HCT116 (cell line): ENCODE measurements around the gene CRB3. TPM values are rescaled to one million over a fixed set of nuclear protein-coding genes. Genes with fewer than 3 reads are reported as not detected.

ENCODE experiments used
- ATAC-seq: fragments of 200-7000 bp; cut with Tn5 transposase; 2 replicates; pipeline ENCODE4 v1.9.1; 2020; ENCODE audit warnings: mild to moderate bottlenecking, moderate library complexity
- BruUV-seq: library from RNA; stranded (reverse); fragments of 400-500 nt; replicated peaks from 2 replicates; lab custom pipeline; 2021; lab: Mats Ljungman, UMichigan
- CTCF ChIA-PET: fragments of 300-600 bp; sonication (Branson Sonifier 250); formaldehyde crosslinking; loops from one replicate; lab custom pipeline; 2021; ENCODE audit warnings: antibody characterized with exemption; lab: Charles Lee
- POLR2A ChIA-PET: fragments of 300-600, 350-600 bp; sonication (Branson Sonifier 250); formaldehyde crosslinking; loops from one replicate; lab custom pipeline; 2021; ENCODE audit warnings: antibody characterized with exemption; lab: Charles Lee
- RAD21 ChIA-PET, 2 experiments: fragments of 300-600 bp; sonication (Branson Sonifier 250); formaldehyde crosslinking; loops; one replicate each; lab custom pipeline; 2023; ENCODE audit warnings: low total read pairs in 2 of 2; ENCODE audit not compliant: uncharacterized antibody in 2 of 2, unreplicated experiment in 2 of 2, low non-redundant PET in 1 of 2; lab: Charles Lee
- DNase-seq: peaks from one replicate; pipeline ENCODE4 v3.0.0-alpha.2; 2010; ENCODE audit warnings: low read depth, low spot score
- H2AFZ ChIP-seq: fragments of 200-600 bp; shearing (Covaris generic), sonication (generic); 2 replicates; pipeline ENCODE4 v1.6.1; 2017; ENCODE audit warnings: low read depth, mixed run types, mixed read lengths, antibody characterized with exemption, low read length; ENCODE audit not compliant: poor library complexity, severe bottlenecking
- H3K27ac ChIP-seq: 2 replicates; pipeline ENCODE4 v1.5.1; 2012; ENCODE audit warnings: low read depth, low read length
- H3K27me3 ChIP-seq: fragments of 200-600 bp; sonication (generic); 2 replicates; pipeline ENCODE4 v1.6.1; 2016; ENCODE audit warnings: mixed run types, low read length, mixed read lengths; ENCODE audit not compliant: insufficient read depth
- H3K36me3 ChIP-seq, 2 experiments: fragments of 200-500 bp in 1 of 2; fragments of 200-600 bp in 1 of 2; sonication (Bioruptor generic) in 1 of 2; sonication (generic) in 1 of 2; 2 replicates each; pipeline versions ENCODE4 v1.5.1 to v1.6.1; 2014 to 2016; ENCODE audit warnings: low read length in 2 of 2, inconsistent platforms in 1 of 2, mixed read lengths in 1 of 2, mixed run types in 1 of 2; ENCODE audit not compliant: insufficient read depth in 2 of 2, control insufficient read depth in 1 of 2
- H3K4me1 ChIP-seq, 2 experiments: fragments of 200-600 bp in 1 of 2; sonication (generic) in 1 of 2; 2 replicates each; pipeline versions ENCODE4 v1.5.1 to v1.6.1; 2012 to 2017; ENCODE audit warnings: low read length in 2 of 2, inconsistent platforms in 1 of 2, mild to moderate bottlenecking in 1 of 2, mixed read lengths in 1 of 2, mixed run types in 1 of 2, moderate library complexity in 1 of 2; ENCODE audit not compliant: insufficient read depth in 2 of 2, control insufficient read depth in 1 of 2
- H3K4me2 ChIP-seq: fragments of 200-600 bp; sonication (generic); 2 replicates; pipeline ENCODE4 v1.6.1; 2017; ENCODE audit warnings: mixed run types, low read length, mixed read lengths
- H3K4me3 ChIP-seq, 2 experiments: fragments of 200-600 bp in 1 of 2; sonication (generic) in 1 of 2; replicated peaks in 1 of 2; 2 replicates each; pipeline ENCODE4 v1.5.1; 2011 to 2016; ENCODE audit warnings: low read length in 2 of 2, control low read depth in 1 of 2, low read depth in 1 of 2, mild to moderate bottlenecking in 1 of 2, mixed read lengths in 1 of 2, mixed run types in 1 of 2
- H3K79me2 ChIP-seq: fragments of 200-600 bp; sonication (generic); 2 replicates; pipeline ENCODE4 v1.6.1; 2017; ENCODE audit warnings: mild to moderate bottlenecking, mixed run types, low read length, moderate library complexity, mixed read lengths; ENCODE audit not compliant: insufficient read depth
- H3K9ac ChIP-seq: fragments of 200-600 bp; sonication (generic); 2 replicates; pipeline ENCODE4 v1.6.1; 2016; ENCODE audit warnings: low read length, mixed read lengths
- H3K9me2 ChIP-seq: fragments of 200-600 bp; sonication (generic), shearing (Covaris generic); 2 replicates; pipeline ENCODE4 v1.6.1; 2017; ENCODE audit warnings: mixed run types, mild to moderate bottlenecking, moderate library complexity; ENCODE audit not compliant: insufficient read depth
- H3K9me3 ChIP-seq, 2 experiments: fragments of 200-500 bp in 1 of 2; fragments of 200-600 bp in 1 of 2; sonication (Bioruptor generic) in 1 of 2; sonication (generic) in 1 of 2; 2 replicates each; pipeline ENCODE4 v1.6.1; 2014 to 2017; ENCODE audit warnings: low read length in 2 of 2, mixed read lengths in 2 of 2, inconsistent platforms in 1 of 2, low read depth in 1 of 2, mild to moderate bottlenecking in 1 of 2, mixed run types in 1 of 2, moderate library complexity in 1 of 2; ENCODE audit not compliant: control insufficient read depth in 1 of 2, insufficient read depth in 1 of 2
- H4K20me1 ChIP-seq: fragments of 200-600 bp; sonication (generic), shearing (Covaris generic); 2 replicates; pipeline ENCODE4 v1.6.1; 2017; ENCODE audit warnings: mixed run types, mild to moderate bottlenecking, moderate library complexity; ENCODE audit not compliant: insufficient read depth
- CTCF ChIP-seq, 3 experiments: fragments of 200-600 bp in 1 of 3; sonication (generic) in 1 of 3; IDR thresholded peaks in 2 of 3; conservative IDR thresholded peaks in 1 of 3; 2 replicates each; pipeline ENCODE4 v1.5.1; 2012 to 2017; ENCODE audit warnings: low read depth in 2 of 3, low read length in 2 of 3, antibody characterized with exemption in 1 of 3, borderline replicate concordance in 1 of 3, control low read depth in 1 of 3, mild to moderate bottlenecking in 1 of 3, mixed read lengths in 1 of 3, mixed run types in 1 of 3, moderate library complexity in 1 of 3; ENCODE audit not compliant: insufficient read depth in 1 of 3
- EZH2phosphoT487 ChIP-seq: fragments of 200-600 bp; IDR thresholded peaks from 2 replicates; pipeline ENCODE4 v1.6.1; 2018; ENCODE audit warnings: antibody characterized with exemption, borderline replicate concordance
- JUND ChIP-seq: IDR thresholded peaks from 2 replicates; pipeline ENCODE4 v1.6.1; 2012
- POLR2A ChIP-seq: IDR thresholded peaks from 2 replicates; pipeline ENCODE4 v1.7.0; 2011; ENCODE audit warnings: borderline replicate concordance; ENCODE audit not compliant: insufficient read depth, insufficient read length; ENCODE audit errors: extremely low read depth
- RAD21 ChIP-seq: IDR thresholded peaks from 2 replicates; pipeline ENCODE4 v1.6.1; 2012; ENCODE audit warnings: low read depth, mild to moderate bottlenecking
- SIN3A ChIP-seq: IDR thresholded peaks from 2 replicates; pipeline ENCODE4 v1.6.1; 2012; ENCODE audit warnings: low read depth
- intact Hi-C: fragments of 100-400 bp; cut with micrococcal nuclease; formaldehyde crosslinking; loops from 2 replicates; pipeline ENCODE4 v1.10.0; 2022
- total RNA-seq: library from RNA; stranded (reverse); gene quantifications from one replicate; pipeline ENCODE4 v1.2.1, GENCODE V29; 2021; ENCODE audit not compliant: unreplicated experiment
- TF ChIP-seq, protein P1 (sequence below): IDR thresholded peaks from 2 replicates; pipeline ENCODE4 v1.6.1; 2011; ENCODE audit warnings: mild to moderate bottlenecking, low read length, moderate library complexity; ENCODE audit not compliant: insufficient replicate concordance; ENCODE audit errors: extremely low read depth

The CRB3 gene
- total RNA-seq, 1 experiment from 2014 or later, result 40.5 TPM

DNA sequence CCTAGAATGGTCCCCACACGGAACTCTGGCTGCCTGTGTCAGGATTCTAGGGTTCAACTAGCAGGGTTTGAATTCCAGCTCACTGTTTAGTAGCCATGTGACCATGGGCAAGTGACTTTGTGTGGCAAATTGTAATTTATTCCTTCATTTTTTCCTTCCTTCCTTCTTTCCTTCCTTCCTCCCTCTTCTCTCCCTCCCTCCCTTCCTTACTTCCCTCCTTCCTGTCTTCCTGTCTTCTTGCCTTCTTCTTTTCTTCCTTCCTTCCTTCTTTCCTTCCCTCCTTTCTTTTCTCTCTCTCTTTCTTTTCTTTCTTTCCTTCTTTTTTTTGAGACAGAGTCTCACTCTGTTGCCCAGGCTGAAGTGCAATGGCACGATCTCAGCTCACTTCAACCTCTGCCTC, 26.1 kb downstream of the CRB3 start:
- no TSS peak for BruUV-seq
- Histone ChIP-seq H2AFZ (no peak overlapping the region), H3K27me3 (no peaks in the 10 kb centered on the region), H3K4me3 (no peak overlapping the region), H3K9ac (no peak overlapping the region), H3K9me2 (no peaks in the 10 kb centered on the region), H3K79me2 (no peaks in the 10 kb centered on the region), H3K27ac (no peak overlapping the region), H3K36me3 (no peaks in the 10 kb centered on the region), H3K4me2 (no peak overlapping the region), H3K9me3 (peaks cover 0 to 10% of the 10 kb centered on the region in 2 experiments; a peak in 1 of 4 replicates), H3K4me1 (no peaks in the 10 kb centered on the region), H4K20me1 (no peaks in the 10 kb centered on the region)
- TF ChIP-seq POLR2A (no peak), RAD21 (no peak), SIN3A (no peak), JUND (no peak), CTCF (IDR thresholded peaks at IDR 0.05 in 2 of 3, conservative IDR thresholded peaks at IDR 0.05 in 1 of 3; ENCODE audit: borderline replicate concordance in 1 of 3, insufficient read depth in 1 of 3, low read depth in 2 of 3, low read length in 2 of 3) (no peak), EZH2phosphoT487 (no peak)
- TF ChIP-seq, protein P1, sequence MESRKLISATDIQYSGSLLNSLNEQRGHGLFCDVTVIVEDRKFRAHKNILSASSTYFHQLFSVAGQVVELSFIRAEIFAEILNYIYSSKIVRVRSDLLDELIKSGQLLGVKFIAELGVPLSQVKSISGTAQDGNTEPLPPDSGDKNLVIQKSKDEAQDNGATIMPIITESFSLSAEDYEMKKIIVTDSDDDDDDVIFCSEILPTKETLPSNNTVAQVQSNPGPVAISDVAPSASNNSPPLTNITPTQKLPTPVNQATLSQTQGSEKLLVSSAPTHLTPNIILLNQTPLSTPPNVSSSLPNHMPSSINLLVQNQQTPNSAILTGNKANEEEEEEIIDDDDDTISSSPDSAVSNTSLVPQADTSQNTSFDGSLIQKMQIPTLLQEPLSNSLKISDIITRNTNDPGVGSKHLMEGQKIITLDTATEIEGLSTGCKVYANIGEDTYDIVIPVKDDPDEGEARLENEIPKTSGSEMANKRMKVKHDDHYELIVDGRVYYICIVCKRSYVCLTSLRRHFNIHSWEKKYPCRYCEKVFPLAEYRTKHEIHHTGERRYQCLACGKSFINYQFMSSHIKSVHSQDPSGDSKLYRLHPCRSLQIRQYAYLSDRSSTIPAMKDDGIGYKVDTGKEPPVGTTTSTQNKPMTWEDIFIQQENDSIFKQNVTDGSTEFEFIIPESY, result no peak
- intact Hi-C loops, result no loop called here
- no peak for ATAC-seq
- ChIA-PET RAD21 (no interaction called here), CTCF (no interaction called here), POLR2A (interaction anchor here (1.1 kb wide), 1 partner anchor 15 kb away, joined by 3 read pairs; no protein-coding TSS in a partner anchor)
- DNase-seq, result no peak
